Astrocyte (in vitro differentiated cells and primary cell): Measurements from ENCODE around the gene HOXA4. TPM values are rescaled to one million over a fixed set of nuclear protein-coding genes. Genes with fewer than 3 reads are reported as not detected.

Source experiments
- DNase-seq: peaks from one replicate; pipeline ENCODE4 v3.0.0-alpha.2; 2010; ENCODE audit warnings: low read depth
- FAIRE-seq: peaks from 2 replicates; lab custom pipeline; 2011; peaks lifted over from hg19 to GRCh38; lab: Jason Lieb, UNC
- H2AFZ ChIP-seq: 2 replicates; pipeline ENCODE4 v1.6.0; 2012; ENCODE audit warnings: low read depth, low read length, inconsistent platforms
- H3K27ac ChIP-seq: 2 replicates; pipeline ENCODE4 v1.5.1; 2011; ENCODE audit warnings: low read depth, low read length, inconsistent platforms
- H3K27me3 ChIP-seq: 2 replicates; pipeline ENCODE4 v1.6.0; 2011; ENCODE audit warnings: low read length, inconsistent platforms; ENCODE audit not compliant: insufficient read depth
- H3K36me3 ChIP-seq: 2 replicates; pipeline ENCODE4 v1.5.1; 2011; ENCODE audit warnings: low read length, inconsistent platforms; ENCODE audit not compliant: insufficient read depth
- H3K4me1 ChIP-seq: 2 replicates; pipeline ENCODE4 v1.5.1; 2011; ENCODE audit warnings: low read length, inconsistent platforms; ENCODE audit not compliant: insufficient read depth
- H3K4me2 ChIP-seq: 2 replicates; pipeline ENCODE4 v1.6.0; 2012; ENCODE audit warnings: low read length, inconsistent platforms
- H3K4me3 ChIP-seq: 2 replicates; pipeline ENCODE4 v1.5.1; 2011; ENCODE audit warnings: low read depth, mild to moderate bottlenecking, low read length, inconsistent platforms; ENCODE audit not compliant: insufficient read depth
- H3K79me2 ChIP-seq: 2 replicates; pipeline ENCODE4 v1.6.0; 2012; ENCODE audit warnings: mild to moderate bottlenecking, low read length, inconsistent platforms; ENCODE audit not compliant: insufficient read depth
- H3K9ac ChIP-seq: 2 replicates; pipeline ENCODE4 v1.6.0; 2012; ENCODE audit warnings: mild to moderate bottlenecking, low read length, inconsistent platforms
- H3K9me3 ChIP-seq: 2 replicates; pipeline ENCODE4 v1.5.1; 2012; ENCODE audit warnings: low read depth, mild to moderate bottlenecking, low read length, inconsistent platforms; ENCODE audit not compliant: insufficient read depth
- H4K20me1 ChIP-seq: 2 replicates; pipeline ENCODE4 v1.6.0; 2012; ENCODE audit warnings: low read length, inconsistent platforms; ENCODE audit not compliant: insufficient read depth
- H3K27ac Mint-ChIP-seq: one replicate; pipeline ENCODE4 v1.8.0; 2021; ENCODE audit warnings: mild to moderate bottlenecking, mixed read lengths; ENCODE audit not compliant: unreplicated experiment
- H3K27me3 Mint-ChIP-seq: one replicate; pipeline ENCODE4 v1.8.0; 2021; ENCODE audit warnings: low read depth, mixed read lengths; ENCODE audit not compliant: unreplicated experiment
- H3K36me3 Mint-ChIP-seq: one replicate; pipeline ENCODE4 v1.8.0; 2021; ENCODE audit warnings: low read depth, mixed read lengths; ENCODE audit not compliant: unreplicated experiment
- H3K4me1 Mint-ChIP-seq: one replicate; pipeline ENCODE4 v1.8.0; 2021; ENCODE audit warnings: low read depth, mixed read lengths; ENCODE audit not compliant: unreplicated experiment
- H3K4me3 Mint-ChIP-seq: one replicate; pipeline ENCODE4 v1.8.0; 2021; ENCODE audit warnings: mild to moderate bottlenecking, moderate library complexity, mixed read lengths; ENCODE audit not compliant: unreplicated experiment
- H3K9me3 Mint-ChIP-seq: one replicate; pipeline ENCODE4 v1.8.0; 2021; ENCODE audit warnings: mild to moderate bottlenecking, mixed read lengths; ENCODE audit not compliant: unreplicated experiment
- EZH2 ChIP-seq: IDR thresholded peaks from 2 replicates; pipeline ENCODE4 v1.6.1; 2012; ENCODE audit warnings: mild to moderate bottlenecking, low read length, inconsistent platforms; ENCODE audit not compliant: insufficient read depth
- total RNA-seq: library from RNA; stranded (reverse); gene quantifications from 2 replicates; pipeline ENCODE4 v1.2.1, GENCODE V29; 2021
- TF ChIP-seq, protein P1 (sequence below): IDR thresholded peaks from 2 replicates; pipeline ENCODE4 v1.5.1; 2011; ENCODE audit warnings: low read depth, mild to moderate bottlenecking, inconsistent platforms, low read length, moderate library complexity; ENCODE audit not compliant: insufficient read depth

The HOXA4 gene
- total RNA-seq, 1 donor from 2014 or later, result not detected

DNA sequence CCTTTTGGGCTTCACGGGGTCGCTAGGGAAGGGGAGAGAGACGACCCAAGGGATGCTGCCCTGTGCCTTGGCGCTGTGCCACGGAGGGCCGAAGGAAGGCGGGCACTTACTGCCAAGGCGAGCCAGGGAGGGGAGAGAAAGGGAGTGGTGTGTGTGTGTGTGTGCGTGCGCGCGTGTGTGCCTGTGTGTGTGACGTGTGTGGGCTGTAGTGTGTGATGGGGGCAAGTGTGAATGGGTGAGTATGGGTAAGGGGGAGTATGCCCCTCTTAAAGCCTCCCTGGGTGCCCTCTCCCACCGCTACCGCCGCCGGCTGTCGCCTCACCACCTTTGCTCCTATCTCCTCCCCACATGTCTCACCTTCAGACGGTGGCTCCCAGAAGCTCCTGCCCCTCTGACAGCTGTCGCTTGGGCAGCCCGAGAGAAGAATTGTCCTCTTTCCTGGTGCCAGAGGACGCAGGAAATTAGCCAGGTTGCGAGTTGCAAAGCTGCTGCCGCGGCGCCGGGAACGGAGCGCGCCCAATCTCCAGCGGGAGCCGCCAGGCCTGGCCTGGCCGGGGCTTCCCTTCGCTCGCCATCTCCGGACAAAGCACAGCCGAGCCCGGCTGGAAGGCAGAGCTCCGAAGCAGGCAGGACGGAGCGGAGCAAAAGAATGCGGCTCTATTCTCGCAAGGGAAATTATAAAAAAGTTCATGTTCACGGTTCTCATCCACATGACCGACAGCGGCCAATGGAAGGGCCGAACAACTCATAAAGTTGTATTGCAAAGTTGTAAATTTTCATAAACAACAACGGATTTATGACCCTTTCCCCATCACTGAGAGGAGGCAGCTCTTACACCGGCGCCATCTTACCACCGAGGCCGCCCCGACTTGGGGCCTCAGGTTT lies 21.6 kb upstream of the HOXA4 start, which contains the start of gene HOXA3:
Gene HOXA3, minus strand, starts transcription at position 653 of the 885 bp plus-strand sequence. CDS start 41,943 bp downstream, outside the sequence.
- Histone ChIP-seq H3K79me2 (no peaks in the 10 kb centered on the region), H3K36me3 (no peaks in the 10 kb centered on the region), H3K4me1 (peaks cover 9% of the 10 kb centered on the region), H2AFZ (no peak within 1 kb of the TSS), H3K9me3 (peaks cover 24% of the 10 kb centered on the region), H3K27ac (no peak within 1 kb of the TSS), H3K9ac (no peak within 1 kb of the TSS), H4K20me1 (no peaks in the 10 kb centered on the region), H3K27me3 (peaks cover 92% of the 10 kb centered on the region), H3K4me2 (peak within 1 kb of the TSS; percentile 85), H3K4me3 (no peak within 1 kb of the TSS)
- H3K4me1 Mint-ChIP-seq, result no peaks in the 10 kb centered on the region
- DNase-seq, result no peak
- peak within 1 kb of the TSS; percentile 53 for H3K27ac Mint-ChIP-seq
- H3K9me3 Mint-ChIP-seq, result peaks cover 50% of the 10 kb centered on the region
- H3K27me3 Mint-ChIP-seq, result peaks cover 80% of the 10 kb centered on the region
- TF ChIP-seq EZH2, result peak; percentile 63
- TF ChIP-seq, protein P1, sequence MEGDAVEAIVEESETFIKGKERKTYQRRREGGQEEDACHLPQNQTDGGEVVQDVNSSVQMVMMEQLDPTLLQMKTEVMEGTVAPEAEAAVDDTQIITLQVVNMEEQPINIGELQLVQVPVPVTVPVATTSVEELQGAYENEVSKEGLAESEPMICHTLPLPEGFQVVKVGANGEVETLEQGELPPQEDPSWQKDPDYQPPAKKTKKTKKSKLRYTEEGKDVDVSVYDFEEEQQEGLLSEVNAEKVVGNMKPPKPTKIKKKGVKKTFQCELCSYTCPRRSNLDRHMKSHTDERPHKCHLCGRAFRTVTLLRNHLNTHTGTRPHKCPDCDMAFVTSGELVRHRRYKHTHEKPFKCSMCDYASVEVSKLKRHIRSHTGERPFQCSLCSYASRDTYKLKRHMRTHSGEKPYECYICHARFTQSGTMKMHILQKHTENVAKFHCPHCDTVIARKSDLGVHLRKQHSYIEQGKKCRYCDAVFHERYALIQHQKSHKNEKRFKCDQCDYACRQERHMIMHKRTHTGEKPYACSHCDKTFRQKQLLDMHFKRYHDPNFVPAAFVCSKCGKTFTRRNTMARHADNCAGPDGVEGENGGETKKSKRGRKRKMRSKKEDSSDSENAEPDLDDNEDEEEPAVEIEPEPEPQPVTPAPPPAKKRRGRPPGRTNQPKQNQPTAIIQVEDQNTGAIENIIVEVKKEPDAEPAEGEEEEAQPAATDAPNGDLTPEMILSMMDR, result no peak
- no peak within 1 kb of the TSS for H3K4me3 Mint-ChIP-seq
- no peaks in the 10 kb centered on the region for H3K36me3 Mint-ChIP-seq
- FAIRE-seq, result no peak

DNA sequence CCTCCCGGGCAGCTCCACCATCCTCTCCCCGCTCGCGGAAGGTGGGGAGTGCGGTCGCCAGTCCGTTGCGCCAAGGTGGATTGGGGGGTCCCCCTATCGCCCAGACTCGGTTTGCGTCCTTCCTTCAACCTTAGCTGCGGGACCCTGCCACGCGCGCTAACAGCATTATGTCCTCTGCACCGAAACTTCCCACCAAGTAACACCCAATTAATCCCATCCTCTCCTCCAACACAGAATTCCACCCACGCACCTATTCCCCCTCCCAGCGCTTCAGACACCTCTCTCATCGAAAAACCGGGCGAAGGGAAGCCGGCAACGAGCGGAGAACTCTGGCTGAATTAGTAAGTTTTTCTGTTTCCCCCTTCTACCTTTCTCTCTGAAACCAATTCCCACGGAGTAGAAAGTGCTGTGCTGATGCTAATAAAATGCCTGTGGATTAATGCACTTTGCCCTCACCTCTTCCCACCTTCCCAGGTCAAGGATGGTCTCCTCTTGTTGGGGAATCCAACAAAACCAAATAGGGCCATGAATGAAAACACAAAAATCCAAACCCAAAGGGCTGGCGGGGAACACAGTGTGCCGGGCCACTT lies 20.9 kb upstream of the HOXA4 start:
- DNase-seq, result no peak
- Histone ChIP-seq H3K4me1 (peaks cover 9% of the 10 kb centered on the region), H3K9me3 (peaks cover 24% of the 10 kb centered on the region), H3K27me3 (peaks cover 95% of the 10 kb centered on the region), H3K27ac (no peak overlapping the region), H3K36me3 (no peaks in the 10 kb centered on the region), H3K4me3 (peak overlapping the region; percentile 37), H4K20me1 (no peaks in the 10 kb centered on the region), H3K9ac (no peak overlapping the region), H3K79me2 (no peaks in the 10 kb centered on the region), H3K4me2 (peak overlapping the region; percentile 85), H2AFZ (peak overlapping the region; percentile 66)
- H3K9me3 Mint-ChIP-seq, result peaks cover 52% of the 10 kb centered on the region
- H3K4me3 Mint-ChIP-seq, result no peak overlapping the region
- peaks cover 82% of the 10 kb centered on the region for H3K27me3 Mint-ChIP-seq
- FAIRE-seq, result no peak
- H3K36me3 Mint-ChIP-seq, result no peaks in the 10 kb centered on the region
- H3K27ac Mint-ChIP-seq, result no peak overlapping the region
- TF ChIP-seq, protein P1, result no peak
- peak; percentile 45 for TF ChIP-seq EZH2
- H3K4me1 Mint-ChIP-seq, result no peaks in the 10 kb centered on the region
